K562 (cell line): ENCODE measurements around the gene PRKCQ.

Experiments
- POLR2AphosphoS5 ChIP-seq: IDR thresholded peaks from 2 replicates; pipeline ENCODE4 v1.6.1; 2011; ENCODE audit warnings: mild to moderate bottlenecking, low read depth, low read length, moderate library complexity; ENCODE audit not compliant: control insufficient read depth, insufficient read depth
- TF ChIP-seq, protein P1 (sequence below): sonication (generic); formaldehyde crosslinking; IDR thresholded peaks from 2 replicates; pipeline ENCODE4 v1.8.0; 2022; ENCODE audit warnings: mild to moderate bottlenecking, low read depth, missing genetic modification reagents

DNA sequence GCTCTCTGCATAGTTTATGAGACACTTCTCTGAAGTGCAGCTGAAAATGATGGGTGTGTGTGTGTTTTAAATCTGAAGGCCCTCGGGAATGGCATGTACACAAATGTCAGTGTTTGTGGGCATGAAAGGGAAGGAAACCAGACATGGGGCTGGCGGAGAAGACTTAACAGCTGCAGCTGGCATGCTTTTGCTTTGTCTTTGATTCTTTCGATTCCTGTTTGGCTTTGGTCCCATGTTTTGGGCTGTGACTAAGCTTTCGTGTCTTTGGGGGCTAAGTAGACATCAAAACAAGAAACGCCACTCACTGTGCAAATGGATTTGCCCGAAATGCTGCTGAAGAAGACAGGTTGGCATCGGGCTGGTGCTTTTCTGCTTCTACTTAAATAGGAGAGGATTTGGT, 198.0 kb downstream of the PRKCQ start:
- TF ChIP-seq POLR2AphosphoS5: no peak
- TF ChIP-seq, protein P1, sequence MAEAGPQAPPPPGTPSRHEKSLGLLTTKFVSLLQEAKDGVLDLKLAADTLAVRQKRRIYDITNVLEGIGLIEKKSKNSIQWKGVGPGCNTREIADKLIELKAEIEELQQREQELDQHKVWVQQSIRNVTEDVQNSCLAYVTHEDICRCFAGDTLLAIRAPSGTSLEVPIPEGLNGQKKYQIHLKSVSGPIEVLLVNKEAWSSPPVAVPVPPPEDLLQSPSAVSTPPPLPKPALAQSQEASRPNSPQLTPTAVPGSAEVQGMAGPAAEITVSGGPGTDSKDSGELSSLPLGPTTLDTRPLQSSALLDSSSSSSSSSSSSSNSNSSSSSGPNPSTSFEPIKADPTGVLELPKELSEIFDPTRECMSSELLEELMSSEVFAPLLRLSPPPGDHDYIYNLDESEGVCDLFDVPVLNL (CRISPR knock-in tag): no peak
